ENCODE results near the gene LONP1.

The LONP1 gene

GRCh38 chr19:5642204-5642603, 77.7 kb downstream of the LONP1 start:
- DNase-seq, result no peak
